NCI-H345 (cell line): ENCODE data around the gene UBN1.

Experiments used
- DNase-seq: peaks from one replicate; lab custom pipeline; 2025; lab: John Stamatoyannopoulos, UW

UBN1 gene

GRCh38 chr16:4814542-4815173 lies 32.6 kb upstream of the UBN1 start:
- DNase-seq: no peak

DNA sequence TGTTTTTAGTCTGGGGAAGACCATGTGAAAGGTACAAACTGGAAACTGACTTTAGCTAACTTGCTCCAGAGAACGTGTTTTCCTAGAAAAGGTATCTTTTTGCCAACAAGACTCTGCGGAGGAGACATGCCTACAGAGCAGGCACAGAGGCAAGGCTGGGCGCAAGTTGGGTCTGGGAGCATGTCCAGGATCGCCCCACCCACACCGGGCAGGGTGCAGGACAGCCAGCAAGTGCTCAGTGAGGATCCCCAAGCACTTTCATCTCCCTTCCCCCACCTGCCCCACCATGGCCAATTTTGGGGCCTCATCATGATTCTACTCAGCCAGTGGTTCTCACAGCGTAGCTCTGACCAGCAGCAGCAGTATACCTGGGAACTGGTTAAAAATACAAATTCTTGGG lies 26.6 kb upstream of the UBN1 start:
- DNase-seq: no peak

DNA sequence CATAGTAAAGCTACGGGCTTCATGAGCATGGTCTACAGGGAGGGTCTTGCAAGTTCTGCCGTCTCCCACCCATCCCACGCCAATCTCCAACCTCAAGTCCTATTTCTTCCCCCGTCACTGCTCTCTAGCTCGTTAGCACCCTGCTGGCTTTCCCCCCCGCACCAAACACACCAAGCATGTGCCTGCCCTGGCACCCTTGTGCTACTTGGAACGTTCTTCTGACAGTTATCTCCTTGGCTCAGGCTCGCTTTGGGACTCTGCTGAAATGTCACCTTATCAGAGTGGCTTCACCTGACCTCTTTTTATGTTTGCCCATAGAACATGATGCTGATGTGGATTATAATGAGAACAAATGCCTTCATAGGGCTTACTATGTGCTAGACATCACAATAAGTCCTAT lies 22.1 kb upstream of the UBN1 start:
- no peak for DNase-seq

GRCh38 chr16:4826526-4826925 lies 20.8 kb upstream of the UBN1 start:
- DNase-seq: no peak

GRCh38 chr16:4826980-4827379 lies 20.3 kb upstream of the UBN1 start:
- DNase-seq: no peak

DNA sequence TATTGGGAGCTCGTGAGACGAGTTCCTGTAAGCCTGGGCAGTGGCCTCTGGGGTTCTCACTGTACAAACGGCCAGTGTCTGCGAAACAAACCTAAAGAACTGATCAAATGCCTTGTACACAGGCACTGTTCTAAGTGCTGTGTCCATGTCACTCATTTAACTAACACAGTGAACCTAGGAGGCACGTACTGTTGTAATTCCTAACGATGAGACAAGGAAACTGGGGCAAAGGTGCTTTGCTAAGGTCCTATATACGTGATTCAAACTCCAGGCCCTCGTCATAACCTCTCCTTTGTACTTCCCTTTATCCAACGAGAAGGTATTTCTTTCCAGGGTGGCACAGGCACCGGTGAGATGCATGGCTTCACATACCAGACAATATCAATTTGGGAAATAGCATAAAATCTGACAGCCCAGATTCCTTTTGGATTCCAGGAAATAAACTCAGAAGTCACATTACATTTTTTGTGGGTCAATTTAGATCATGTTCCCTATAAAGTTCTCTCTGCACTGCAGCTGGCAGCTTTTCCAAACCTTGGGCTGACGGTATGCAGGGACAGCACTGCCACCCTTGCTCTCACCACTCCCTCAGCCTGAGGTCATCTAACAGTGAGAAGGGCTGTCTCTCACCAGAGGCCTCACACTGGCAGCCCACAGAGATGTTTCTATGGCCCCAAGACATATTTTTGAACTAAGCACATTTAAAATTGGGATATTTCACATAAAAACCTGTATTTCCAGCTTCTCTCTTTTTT lies 18.5 kb upstream of the UBN1 start:
- no peak for DNase-seq

DNA sequence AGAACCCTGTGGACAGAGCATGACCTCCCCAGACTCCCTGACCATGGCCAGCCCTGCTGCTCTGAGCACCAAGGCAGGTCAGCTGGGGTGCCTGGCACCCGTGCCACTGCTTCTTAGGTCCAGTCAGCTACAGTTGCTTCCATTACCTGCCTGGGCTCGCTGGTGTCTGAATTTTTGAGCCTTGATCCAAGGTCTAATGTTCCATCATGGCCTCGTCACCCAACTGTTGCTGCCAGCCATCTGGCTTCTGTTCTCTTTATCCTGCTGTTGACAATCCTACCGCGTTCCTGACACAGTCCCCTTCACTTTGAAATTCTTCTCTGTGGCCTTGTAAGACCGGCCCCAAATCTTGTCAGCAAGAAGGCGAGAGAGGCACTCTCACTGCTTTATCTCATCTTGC lies 16.9 kb upstream of the UBN1 start:
- no peak for DNase-seq

DNA sequence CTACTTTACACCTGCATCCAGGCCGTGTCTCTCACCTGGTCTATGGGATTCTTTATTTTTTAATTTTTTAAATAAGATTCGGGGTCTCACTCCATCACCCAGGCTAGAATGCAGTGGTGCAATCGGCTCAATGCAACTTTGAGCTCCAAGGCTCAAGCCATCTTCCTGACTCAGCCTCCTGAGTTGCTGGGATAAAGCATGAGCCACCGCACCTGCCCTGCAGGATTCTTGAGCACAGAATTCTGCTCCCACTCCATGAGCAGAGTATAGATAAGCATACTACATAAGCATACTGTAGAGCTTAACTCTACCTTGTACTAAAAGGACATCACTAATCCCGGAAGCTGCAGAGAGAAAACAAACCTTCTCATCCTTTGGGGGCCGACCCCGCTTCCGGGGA lies 15.7 kb upstream of the UBN1 start:
- DNase-seq: no peak

GRCh38 chr16:4832698-4833343 lies 14.5 kb upstream of the UBN1 start:
- no peak for DNase-seq

DNA sequence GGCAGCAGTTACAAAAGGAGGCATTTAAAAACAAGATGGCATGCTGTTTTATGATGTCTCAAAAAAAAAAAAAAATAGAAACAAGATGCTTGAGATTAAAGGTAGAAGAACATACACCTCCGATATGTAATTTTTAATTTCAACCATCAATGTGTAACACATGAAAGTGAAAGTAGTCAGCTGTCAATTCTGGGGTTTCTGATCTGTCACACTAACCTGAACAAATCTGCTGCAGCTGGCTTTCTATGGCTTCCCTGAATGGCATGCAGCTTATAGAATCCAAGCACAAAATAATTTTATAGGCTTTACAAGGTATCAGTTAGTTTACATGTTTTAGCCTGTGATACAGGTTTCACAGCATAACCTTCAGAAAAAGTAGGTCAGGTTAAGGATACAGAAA lies 13.7 kb upstream of the UBN1 start:
- DNase-seq: no peak

DNA sequence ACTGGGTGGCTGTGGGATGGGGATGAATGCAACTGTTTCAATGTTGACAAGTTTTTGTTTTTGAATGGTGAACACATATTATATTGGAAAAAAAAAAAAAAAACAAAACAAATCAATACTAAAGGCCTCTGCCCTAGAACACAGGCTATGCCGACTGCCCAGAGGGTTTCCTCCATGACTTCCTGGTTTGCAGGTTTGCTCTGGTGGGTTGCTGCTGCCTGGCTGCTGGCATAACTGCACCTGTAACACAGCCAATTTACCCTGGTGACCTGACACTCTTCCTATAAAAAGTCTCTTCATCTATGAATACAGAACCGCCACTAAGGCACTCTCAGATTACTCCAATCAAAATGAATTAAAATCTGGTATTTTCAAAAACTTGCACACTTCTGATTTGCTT lies 10.6 kb upstream of the UBN1 start:
- no peak for DNase-seq

DNA sequence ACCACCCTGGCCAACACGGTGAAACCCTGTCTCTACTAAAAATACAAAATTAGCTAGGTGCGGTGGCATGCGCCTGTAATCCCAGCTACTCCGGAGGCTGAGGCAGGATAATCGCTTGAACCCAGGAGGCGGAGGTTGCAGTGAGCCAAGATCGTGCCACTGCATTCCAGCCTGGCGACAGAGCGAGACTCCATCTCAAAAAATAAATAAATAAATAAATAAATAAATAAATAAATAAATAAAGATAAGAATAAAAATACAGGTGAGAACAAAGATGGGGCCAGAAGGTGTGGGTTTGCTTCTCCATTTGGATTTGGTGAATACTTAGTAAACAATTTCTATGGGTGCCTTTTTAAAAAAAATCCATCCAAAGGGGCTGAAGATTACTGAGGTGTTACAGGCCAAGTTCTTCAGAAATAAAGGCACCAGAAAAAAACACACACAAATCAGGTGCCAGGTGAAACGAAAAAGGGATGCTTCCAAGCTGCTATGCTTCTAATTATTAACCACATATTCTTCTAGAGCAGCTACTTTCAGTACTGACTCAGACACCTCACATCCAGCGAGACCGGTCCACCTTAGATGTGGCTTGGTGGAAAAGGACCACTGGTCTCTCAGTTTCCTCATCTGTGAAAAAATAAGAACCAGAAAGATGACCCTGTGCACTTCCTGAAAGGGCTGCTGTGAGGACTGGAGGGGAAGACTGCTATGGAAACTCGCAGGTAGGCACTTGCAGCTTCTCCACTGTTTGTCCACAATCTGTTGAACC lies 9.4 kb upstream of the UBN1 start:
- DNase-seq: no peak

- peak; percentile 44 for DNase-seq
Measured at GRCh38 chr16:4839942-4840341, 7.3 kb upstream of the UBN1 start.

DNA sequence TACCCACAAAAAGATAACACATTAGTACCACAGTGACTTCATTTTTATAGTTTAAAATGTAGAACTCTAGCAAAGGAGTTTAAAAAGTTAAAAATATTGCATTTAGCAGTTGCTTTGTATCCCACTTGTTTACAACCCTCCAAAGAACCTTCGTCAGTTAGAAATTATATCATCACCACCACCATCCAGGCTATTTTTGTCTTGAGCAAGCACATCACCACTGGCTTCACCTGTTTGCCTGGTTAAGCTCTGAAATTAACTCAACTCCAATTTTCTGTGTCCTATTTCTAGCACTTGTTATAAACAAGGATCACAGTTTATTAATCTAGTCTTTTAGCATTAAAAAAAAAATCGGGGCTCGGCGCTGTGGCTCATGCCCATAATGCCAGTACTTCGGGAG lies 6.3 kb upstream of the UBN1 start:
- no peak for DNase-seq

DNA sequence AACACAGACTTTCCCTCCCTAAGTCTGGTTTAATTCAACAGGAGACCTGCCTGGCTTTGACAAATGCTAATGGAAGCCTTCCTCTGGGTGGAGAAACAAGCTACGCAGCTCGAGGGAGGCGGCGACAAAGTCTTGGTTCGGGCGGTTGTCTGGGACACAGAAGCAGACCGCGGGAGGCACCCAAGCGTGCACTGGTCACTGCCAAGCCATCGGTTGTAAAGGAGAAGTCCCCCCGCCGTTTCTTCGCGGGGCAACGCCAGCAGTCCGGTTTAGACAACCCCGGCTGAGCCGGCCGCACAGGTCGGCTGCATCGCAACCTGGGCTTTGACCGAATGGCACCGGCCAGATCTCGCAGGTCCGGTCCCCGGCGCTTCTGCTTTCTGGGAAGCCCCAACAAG lies 779 bp upstream of the UBN1 start:
- peak; percentile 20 for DNase-seq

GRCh38 chr16:4847774-4848587 lies 700 bp downstream of the UBN1 start:
- DNase-seq: peak; percentile 18

DNA sequence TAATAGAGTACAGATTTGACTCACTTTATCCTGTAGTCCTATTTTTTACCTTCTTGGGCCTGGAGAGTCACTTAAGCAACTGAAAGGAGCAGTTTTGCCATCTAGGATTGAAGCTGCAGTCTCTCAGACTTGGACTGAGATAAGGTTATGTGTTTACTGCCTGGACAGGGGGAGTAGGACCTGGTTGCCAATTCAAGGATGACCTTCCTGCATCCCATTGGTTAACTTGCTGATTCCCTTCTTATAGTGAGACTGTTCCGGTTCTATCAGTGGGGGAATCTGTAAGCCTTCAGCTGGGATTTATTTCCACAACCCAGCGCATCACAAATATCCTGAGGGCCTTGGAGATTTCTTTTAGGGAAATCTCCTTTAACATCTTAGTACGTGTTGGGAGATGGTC lies 2.9 kb downstream of the UBN1 start:
- no peak for DNase-seq

- DNase-seq: no peak
Measured at GRCh38 chr16:4852221-4852872, 5.1 kb downstream of the UBN1 start.

DNA sequence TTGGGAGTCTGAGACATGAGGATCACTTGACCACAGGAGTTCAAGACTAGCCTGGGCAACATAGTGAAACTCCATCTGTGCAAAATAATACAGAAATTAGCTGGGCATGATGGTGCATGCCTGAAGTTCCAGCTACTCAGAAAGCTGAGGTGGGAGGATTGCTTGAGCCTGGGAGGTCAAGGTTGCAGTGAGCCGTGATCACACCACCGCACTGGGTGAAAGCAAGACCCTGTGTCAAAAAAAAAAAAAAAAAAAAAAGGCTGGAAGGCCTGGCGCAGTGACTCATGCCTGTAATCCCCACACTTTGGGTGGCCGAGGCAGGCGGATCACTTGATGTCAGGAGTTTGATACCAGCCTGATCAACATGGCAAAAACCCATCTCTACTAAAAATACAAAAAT lies 8.1 kb downstream of the UBN1 start:
- DNase-seq: no peak

GRCh38 chr16:4855804-4856203 lies 8.5 kb downstream of the UBN1 start:
- no peak for DNase-seq

GRCh38 chr16:4859190-4859899 lies 12.1 kb downstream of the UBN1 start:
- DNase-seq: no peak
